HG03045 (cell line): ENCODE data around the gene RPS3.
"Not testable (repeated sequence)": the region's sequence is repeated elsewhere in the genome, so short reads cannot be mapped to it uniquely, and the experiment has no call there.

ENCODE experiments used
- ATAC-seq: cut with Tn5 transposase; IDR thresholded peaks from one replicate; pipeline ENCODE4 v1.9.1; 2021; ENCODE audit warnings: mild to moderate bottlenecking, moderate library complexity; ENCODE audit not compliant: unreplicated experiment

RPS3 gene

DNA sequence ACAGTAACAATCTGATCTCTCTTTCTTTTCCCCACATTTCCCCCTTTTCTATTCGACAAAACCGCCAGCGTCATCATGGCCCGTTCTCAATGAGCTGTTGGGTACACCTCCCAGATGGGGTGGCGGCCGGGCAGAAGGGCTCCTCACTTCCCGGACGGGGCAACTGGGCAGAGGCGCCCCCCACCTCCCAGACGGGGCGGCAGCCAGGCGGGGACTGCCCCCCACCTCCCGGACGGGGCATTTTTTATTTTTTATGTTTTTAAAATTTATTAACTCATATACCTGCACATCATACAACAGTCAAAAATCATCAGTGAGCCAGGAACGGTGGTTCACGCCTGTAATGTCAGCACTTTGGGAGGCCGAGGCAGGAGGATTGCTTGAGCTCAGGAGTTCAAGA, 20.5 kb upstream of the RPS3 start:
- not testable (repeated sequence) for ATAC-seq

DNA sequence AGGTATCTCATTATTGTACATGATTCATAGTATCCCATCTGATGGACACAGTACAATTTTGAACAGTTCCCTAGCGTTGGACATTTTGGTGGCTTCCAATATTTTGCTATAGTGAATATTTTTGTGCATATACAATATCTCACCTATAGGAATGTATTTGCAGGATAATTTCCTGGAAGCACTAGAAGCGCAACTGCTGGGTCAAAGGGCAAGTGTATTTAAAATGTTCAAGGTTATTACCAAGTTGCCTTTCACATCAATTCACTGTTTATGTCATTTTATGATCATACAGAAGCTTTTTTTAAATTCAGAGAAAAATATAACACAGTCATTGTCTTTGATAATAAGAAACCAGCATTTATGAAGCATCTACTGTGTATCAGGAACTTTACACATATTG, 19.1 kb upstream of the RPS3 start:
- ATAC-seq: no peak

DNA sequence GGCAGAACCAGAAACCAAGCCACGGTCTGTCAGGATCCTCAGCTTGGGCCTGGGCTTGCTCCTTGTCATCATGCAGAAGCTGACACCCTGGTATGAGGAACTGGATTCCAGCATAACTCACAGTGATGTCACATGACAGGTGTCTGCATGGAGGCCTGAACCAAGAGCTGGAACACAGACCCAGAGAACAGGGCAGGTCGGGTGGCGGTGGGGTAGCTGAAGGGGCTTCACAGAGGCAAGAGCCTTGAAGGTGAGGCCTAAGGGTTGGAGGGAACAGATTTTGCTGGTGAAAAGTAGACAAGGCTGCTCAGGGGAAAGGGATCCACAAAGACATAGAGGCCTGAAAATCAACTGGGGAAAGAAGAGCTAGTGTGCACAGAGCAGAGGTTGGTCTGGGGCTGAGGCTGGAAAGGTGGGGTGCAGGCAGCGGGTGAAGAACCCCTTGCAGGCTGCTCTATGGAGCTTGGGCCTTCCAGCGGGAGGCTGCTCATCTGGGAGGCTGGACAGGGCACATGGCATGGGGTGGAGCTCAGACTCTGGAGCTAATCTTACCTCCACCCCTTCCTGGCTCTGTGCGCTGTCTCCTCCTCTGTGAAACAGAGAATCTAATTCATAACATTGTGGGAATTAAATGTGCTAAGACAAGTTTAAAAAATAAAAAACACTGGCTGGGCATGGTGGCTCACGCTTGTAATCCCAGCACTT, 18.4 kb upstream of the RPS3 start:
- no peak for ATAC-seq

DNA sequence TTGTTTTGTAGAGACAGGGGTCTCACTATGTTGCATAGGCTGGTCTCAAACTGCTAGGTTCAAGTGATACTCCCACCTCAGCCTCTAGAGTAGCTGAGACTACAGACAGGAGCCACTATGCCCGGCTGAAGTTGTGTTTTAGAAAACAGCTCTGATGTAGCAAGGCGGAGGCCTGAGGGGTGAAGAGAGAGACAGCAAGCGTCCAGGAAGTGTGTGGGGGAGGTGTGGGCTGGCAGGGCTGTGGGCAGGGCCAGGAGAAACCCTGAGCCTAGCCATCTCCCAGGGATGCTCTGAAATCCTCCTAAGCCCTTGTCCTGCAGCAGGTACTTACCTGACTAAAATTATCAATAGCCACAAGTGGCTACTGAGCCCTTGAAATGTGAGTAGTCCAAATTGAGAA, 16.1 kb upstream of the RPS3 start:
- no peak for ATAC-seq

DNA sequence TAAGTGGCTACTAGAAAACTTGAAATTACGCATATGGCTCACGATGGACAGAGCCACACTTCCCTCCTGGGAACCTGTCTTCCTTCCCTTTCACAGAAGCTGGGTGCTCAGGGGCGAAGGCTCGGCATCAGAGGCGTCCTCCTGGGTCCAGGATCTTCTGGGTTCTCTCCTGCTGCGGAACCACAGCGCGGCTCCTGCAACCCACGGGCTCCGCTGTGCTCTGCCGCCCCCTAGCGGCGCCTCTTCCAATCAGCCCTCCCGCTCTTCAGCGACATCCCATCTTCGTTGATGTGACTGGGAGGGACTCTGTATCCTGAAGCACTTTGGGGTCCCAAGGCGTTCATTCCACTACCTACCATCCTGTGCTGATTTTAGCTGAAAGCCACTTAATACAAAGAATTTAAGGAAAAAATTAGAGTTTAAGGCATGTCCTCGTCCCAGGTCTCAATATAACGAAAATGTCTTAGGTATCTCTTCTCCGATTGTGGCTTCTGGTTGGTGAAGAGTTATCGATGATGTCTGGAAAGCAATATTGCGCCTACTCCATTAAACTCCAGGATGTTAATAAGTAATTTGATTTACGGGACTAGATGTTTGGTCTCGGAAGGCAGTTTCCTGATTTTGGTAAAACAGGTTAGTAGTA, 14.8 kb upstream of the RPS3 start:
- ATAC-seq: no peak

DNA sequence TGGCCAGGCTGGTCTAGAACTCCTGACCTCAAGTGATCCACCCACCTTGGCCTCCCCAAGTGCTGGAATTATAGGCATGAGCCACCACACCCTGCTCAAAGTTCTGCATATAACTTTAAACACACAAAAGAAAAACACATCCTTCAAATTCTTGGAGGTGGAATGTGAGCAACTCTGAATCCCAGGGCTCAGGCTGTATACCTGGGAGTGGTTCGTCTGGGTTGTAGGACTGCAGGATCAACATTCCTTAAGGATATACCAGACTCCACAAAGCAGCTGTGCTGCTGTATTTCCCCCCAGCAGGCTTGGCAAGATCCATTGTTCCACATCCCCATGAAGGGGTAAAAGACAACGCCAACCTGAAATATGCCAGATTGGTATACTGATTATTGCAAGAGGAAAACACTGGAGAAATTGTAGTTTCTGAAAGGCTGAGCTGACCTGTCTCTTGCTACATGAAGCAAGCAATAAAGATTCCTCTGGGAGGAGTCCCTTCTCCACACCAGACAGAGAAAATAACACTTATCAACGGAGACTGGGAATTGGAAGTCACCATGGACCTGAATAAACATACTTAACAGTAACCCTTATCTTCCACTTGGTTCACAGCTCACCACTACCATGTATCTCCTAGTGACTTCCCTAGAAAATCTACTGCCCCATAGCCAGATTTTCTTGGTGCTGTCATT, 12.2 kb upstream of the RPS3 start:
- ATAC-seq: no peak

DNA sequence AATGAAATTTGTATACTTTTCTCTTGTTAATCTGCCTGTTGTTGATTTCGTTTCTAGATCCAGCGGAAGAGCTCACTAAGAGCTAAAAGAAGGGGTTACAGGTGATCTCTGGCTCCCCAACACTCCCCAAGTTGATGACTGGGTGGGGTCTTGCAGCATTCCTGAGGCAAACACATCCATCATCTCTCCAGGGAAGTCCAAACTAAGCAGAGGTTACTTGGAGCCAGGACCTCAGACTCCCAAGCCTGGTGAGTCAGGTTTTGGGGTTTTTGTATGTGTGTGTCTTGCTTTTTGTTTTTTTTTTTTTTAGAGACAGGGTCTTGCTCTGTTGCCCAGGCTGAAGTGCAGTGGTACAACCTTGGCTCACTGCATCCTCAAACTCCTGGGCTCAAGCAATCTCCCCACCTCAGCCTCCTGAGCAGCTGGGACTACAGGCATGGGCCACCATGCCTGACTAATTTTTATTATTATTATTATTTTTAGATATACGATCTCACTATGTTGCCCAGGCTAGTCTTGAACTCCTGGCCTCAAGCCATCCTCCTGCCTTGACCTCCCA, 11.5 kb upstream of the RPS3 start:
- no peak for ATAC-seq

DNA sequence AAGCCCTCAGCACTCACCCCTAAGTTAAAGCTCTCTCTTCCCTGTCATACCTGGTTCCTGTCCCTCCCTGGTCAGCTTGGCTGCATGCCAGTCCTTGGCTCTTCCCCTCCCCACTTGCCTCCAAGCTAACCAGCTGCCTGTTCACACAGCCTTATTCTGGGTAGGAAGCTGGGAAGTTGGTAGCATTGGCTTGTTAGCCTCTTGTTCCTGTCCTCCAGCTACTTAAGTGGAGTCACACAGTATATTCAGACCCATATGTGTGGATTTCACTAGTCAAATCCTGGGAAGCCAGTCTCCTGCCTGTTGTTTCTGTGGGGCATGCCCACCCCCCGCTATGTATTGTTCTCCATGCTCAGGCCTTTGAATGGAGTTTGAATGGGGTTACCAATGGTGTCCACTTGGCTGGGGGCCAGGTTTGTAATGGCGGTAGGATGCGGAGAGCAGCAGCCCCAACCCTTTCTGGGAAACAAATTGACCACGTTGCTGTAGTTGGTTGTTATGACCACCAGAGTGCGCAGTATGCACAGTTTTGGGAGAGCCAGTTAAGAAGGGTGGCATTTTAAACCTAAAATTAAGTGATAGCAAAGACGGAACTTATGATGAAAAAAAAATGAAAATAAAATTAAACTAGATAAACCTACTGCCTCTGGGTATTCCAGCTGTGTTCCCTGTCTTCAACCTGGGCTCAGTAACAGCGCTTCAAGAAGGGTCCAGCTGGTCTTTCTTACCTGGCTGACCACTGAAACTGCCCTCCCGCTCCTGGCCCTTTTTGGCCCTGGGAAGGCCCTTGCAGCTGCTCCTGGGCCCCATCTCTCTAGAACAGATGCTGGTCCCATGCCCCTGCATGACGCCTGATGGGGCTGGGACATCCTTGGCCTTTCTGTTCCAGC, 10.7 kb upstream of the RPS3 start:
- ATAC-seq: no peak

DNA sequence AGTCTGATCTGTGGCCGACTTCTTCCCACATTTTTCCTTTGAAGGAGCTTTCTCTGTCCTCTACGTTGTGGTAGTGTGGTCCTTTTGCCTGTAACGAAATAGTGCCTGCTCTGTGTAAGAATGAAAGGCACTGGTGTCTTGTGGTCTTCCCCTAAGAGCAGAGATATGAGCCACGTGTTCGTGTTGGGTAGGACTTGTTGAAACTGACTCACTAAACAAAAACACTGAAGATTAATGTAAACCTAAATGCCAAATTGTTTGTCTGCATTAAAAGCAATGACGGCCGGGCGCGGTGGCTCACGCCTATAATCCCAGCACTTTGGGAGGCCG, 10.1 kb upstream of the RPS3 start:
- ATAC-seq: no peak

DNA sequence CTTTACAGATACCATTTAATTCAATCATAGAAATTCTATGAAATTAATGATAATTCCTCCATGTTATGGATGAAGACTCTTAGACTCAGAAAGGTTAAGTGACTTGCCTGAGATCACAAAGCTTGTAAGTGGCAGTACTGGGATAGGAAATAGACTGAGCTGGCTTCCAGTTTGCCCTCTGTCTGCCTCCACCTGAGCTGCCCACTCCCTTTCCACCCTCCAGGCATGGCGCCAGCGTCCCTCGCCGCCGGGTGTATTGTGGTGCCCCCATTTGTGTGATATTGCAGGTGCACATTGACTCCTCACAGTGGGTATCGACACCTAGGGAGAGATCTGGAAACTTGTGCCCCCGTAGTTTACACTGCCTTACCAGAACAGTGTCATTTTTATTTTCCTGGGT, 9.4 kb upstream of the RPS3 start:
- no peak for ATAC-seq

DNA sequence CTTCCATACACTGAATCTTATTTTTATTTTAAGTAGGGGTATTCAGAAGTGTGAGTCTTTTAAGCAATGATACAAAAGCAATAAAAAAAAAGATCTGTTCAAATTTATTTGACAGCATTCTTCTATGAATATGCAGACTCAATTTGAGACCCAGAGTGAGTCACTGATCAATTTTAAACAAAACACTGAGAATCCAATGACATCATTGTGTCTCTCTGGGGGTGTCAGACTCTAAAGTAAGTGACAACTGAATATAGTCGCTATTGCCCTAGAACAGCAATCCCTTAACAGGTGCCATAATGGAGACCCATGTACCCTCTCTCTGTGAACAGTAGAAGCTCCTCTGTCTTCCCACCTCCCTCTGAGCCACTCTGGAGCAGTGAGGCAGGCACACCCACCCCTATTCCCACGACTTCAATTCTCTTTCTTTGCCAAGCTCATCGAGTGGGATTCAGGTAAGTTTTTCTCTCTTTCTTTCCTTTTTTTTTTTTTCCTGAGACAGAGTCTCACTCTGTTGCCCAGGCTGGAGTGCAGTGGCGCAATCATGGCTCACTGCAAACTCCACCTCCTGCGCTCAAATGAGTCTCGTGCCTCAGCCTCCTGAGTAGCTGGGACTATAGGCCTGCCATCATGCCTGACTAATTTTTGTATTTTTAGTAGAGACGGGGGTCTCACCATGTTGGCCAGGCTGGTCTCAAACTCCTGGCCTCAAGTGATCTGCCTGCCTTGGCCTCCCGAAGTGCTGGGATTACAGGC, 5.1 kb upstream of the RPS3 start:
- ATAC-seq: no peak

DNA sequence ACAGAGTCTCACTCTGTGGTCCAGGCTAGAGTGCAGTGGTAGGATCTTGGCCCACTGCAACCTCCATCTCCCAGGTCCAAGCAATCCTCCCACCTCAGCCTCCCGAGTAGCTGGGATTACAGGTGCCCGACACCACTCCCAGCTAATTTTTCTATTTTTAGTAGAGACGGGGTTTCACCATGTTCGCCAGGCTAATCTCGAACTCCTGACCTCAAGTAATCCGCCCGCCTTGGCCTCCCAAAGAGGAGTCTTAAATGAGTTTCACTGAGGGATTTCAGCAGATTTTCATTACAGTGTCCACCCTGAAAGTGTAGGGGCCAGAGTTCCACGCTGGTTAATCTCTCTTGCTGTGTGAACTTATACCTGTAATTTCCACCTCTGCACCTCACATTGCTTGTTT, 412 bp upstream of the RPS3 start:
- ATAC-seq: no peak

DNA sequence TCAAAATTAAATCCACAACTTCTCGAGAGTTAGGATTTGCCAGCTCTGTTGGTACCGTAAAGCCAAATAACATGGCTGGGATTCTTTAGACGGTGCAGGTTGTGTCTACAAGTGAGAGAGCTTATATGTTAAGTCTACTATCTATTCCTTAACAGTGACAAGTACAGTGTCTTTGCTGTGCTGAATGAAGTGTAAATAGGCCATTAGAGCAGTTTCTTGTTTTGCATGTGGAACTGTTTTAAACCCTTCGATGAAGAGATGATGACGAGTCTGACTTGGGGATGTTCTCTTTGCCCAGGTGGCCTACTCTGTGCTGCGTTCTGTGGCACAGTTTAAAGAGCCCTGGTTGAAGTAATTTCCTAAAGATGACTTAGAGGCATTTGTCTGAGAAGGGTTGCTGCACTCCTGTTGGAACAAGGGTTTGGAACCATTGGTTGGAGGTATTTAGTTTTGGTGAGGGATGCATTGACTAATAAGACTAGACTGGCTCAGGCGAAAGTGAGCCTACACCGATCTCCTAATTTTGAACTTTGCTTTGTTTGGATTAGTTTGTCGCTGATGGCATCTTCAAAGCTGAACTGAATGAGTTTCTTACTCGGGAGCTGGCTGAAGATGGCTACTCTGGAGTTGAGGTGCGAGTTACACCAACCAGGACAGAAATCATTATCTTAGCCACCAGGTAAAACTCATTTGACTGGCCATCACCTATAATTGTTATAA, 988 bp downstream of the RPS3 start:
- no peak for ATAC-seq

DNA sequence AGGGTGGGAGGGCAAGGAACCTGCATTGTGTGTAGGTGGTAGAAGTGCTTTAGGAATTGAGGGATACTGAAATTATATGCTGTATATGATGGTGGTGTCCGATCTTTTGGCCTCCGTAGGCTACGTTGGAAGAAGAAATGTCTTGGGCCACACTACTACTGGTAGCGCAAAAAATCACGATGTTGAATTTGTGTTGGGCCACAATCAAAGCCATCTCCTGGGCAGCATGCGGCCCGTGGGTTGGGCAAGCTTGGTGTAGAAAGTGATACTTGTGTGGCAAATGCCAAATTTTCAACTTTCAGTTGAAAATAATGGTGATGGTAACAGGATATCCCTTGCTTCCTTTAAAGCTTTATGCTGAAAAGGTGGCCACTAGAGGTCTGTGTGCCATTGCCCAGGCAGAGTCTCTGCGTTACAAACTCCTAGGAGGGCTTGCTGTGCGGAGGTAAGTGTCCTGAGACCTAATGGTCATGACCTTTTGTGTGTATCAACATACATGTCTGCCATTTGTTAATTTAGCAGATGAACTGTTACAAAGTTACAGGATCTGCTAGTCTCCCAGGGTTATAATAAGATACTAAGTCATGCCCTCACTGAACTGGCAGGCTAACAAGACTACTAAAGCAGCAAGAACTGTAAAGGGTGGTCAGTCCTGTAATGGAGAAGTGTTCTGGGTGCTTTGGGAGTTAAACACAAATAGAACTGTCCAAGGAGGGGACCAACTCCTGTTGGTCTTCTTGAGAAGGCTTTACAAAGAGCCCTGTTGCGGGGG, 2.9 kb downstream of the RPS3 start:
- no peak for ATAC-seq

DNA sequence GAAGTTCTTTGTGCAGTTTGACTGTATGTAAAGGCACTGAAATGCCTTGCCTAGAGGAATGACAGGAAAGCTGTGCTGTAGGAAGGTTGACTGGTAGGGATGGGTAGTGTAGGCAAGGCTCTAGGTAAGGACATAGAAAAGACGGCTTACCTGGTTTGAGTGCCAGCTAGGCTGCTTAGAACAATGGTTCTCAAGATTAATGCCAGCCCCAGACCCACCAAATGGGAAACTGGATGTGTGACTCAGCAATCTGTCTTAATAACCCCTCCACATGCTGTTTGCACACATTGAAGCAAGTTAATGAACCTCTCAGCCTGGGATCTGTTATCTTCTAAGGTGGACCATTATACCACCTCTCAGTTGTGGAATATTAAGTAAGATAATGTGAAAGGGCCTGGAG, 3.7 kb downstream of the RPS3 start:
- ATAC-seq: no peak

DNA sequence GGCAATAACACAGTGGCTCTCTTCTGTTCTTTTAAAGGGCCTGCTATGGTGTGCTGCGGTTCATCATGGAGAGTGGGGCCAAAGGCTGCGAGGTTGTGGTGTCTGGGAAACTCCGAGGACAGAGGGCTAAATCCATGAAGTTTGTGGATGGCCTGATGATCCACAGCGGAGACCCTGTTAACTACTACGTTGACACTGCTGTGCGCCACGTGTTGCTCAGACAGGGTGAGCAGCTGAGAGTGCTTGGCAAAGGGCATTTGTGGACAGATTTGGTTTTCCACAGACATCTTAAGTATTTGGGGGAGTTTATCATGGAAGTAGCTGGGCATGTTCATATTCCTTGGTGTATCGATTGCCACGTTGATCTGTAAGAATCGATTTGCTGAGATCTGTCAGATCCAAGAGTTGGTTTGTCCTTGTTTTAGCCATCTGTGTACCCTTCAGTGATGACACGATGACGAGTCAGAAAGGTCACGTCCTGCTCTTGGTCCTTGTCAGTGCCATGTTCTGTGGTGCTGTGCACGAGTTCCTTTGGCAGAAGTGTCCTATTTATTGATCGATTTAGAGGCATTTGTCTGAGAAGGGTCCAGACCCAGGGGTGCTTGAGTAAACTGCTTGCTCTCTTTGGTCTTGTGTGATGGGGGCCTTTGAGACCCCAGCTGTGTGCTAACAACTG, 4.8 kb downstream of the RPS3 start:
- no peak for ATAC-seq

DNA sequence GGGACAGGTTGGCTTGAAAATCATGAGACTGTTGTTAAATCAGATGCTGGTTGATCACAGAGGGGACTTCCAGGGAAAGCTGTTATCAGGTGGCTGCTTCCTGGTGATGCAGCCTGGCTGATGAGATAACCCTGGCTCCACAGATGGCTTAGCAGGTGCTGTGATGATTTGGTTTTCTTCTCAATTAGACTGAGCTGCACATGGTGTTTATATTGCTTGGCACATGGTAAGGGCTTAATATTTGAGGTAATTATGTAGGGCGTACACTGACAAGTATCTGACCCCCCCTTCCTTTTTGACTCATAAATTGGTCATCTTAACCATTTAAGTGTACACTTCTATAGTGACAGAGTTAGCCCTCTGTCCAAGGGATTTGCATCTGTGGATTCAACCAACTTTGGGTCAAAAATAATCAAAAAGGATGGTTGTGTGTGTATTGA, 7.0 kb downstream of the RPS3 start:
- no peak for ATAC-seq

DNA sequence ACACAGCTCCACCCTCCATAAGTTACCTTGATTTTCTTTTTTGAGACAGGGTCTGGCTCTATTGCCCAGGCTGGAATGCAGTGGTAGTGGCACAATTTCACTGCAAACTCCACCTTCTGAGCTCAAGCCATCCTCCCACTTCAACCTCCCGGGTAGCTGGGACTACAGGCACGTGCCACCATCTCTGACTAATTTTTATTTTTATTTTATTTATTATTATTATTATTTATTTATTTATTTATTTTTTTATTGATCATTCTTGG, 9.6 kb downstream of the RPS3 start:
- ATAC-seq: no peak

DNA sequence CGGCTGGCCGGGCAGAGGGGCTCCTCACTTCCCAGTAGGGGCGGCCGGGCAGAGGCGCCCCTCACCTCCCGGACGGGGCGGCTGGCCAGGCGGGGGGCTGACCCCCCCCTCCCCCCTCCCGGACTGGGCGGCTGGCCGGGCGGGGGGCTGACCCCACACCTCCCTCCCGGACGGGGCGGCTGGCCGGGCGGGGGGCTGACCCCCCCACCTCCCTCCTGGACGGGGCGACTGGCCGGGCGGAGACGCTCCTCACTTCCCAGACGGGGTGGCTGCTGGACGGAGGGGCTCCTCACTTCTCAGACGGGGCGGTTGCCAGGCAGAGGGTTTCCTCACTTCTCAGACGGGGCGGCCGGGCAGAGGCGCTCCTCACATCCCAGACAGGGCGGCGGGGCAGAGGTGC, 10.7 kb downstream of the RPS3 start:
- ATAC-seq: not testable (repeated sequence)
